H1 (cell line): ENCODE data around the gene NARS2. TPM values are rescaled to one million over a fixed set of nuclear protein-coding genes. Genes with fewer than 3 reads are reported as not detected.

ENCODE experiments used
- CTCF ChIA-PET: fragments of 300-600 bp; sonication (Branson Sonifier 250); formaldehyde crosslinking; loops from one replicate; lab custom pipeline; 2021; ENCODE audit not compliant: partially characterized antibody; lab: Charles Lee
- POLR2A ChIA-PET: fragments of 300-600 bp; sonication (Branson Sonifier 250); formaldehyde crosslinking; loops from one replicate; lab custom pipeline; 2021; ENCODE audit warnings: inconsistent platforms; ENCODE audit not compliant: partially characterized antibody; lab: Charles Lee
- DNase-seq, 2 experiments: peaks; one replicate each; pipeline versions ENCODE4 v3.0.0 to v3.0.0-alpha.2; 2010 to 2022; ENCODE audit warnings: low spot score in 2 of 2, low read depth in 1 of 2, mixed read lengths in 1 of 2
- FAIRE-seq: peaks from 2 replicates; lab custom pipeline; 2011; peaks lifted over from hg19 to GRCh38; lab: Jason Lieb, UNC
- H2AFZ ChIP-seq: 2 replicates; pipeline ENCODE4 v1.8.1; 2012; ENCODE audit warnings: low read length, inconsistent platforms
- H2AK5ac ChIP-seq: 2 replicates; pipeline ENCODE4 v1.6.1; 2013; ENCODE audit warnings: low read depth, low read length
- H2BK120ac ChIP-seq: replicated peaks from 2 replicates; pipeline ENCODE3; 2013; ENCODE audit warnings: low read depth, low read length, inconsistent platforms
- H2BK12ac ChIP-seq: 2 replicates; pipeline ENCODE4 v1.6.1; 2013; ENCODE audit warnings: low read depth, low read length
- H2BK15ac ChIP-seq: 2 replicates; pipeline ENCODE4 v1.6.1; 2013; ENCODE audit warnings: low read length
- H2BK20ac ChIP-seq: 2 replicates; pipeline ENCODE4 v1.6.1; 2013; ENCODE audit warnings: low read length
- H2BK5ac ChIP-seq: 2 replicates; pipeline ENCODE4 v1.6.1; 2013; ENCODE audit warnings: low read depth, low read length
- H3K14ac ChIP-seq: 2 replicates; pipeline ENCODE4 v1.6.1; 2013; ENCODE audit warnings: inconsistent platforms; ENCODE audit not compliant: insufficient read length
- H3K18ac ChIP-seq: 2 replicates; pipeline ENCODE4 v1.6.1; 2013; ENCODE audit warnings: low read length; ENCODE audit errors: extremely low read depth
- H3K23ac ChIP-seq: 2 replicates; pipeline ENCODE4 v1.6.1; 2013; ENCODE audit warnings: inconsistent platforms; ENCODE audit not compliant: insufficient read length
- H3K23me2 ChIP-seq: 2 replicates; pipeline ENCODE4 v1.6.1; 2013; ENCODE audit warnings: low read depth, low read length
- H3K27ac ChIP-seq: 2 replicates; pipeline ENCODE4 v1.6.1; 2011; ENCODE audit warnings: low read depth, low read length, inconsistent platforms
- H3K27me3 ChIP-seq, 4 experiments: replicated peaks in 1 of 4; 1 replicate in 1 of 4; 2 replicates in 3 of 4; pipeline versions ENCODE4 v1.6.1 to v1.8.1; 2011 to 2013; ENCODE audit warnings: low read length in 3 of 4, mild to moderate bottlenecking in 3 of 4, inconsistent platforms in 2 of 4, mixed read lengths in 2 of 4, moderate library complexity in 1 of 4; ENCODE audit not compliant: control insufficient read depth in 3 of 4, insufficient read depth in 3 of 4; ENCODE audit errors: extremely low read depth in 1 of 4
- H3K36me3 ChIP-seq, 4 experiments: 2 replicates each; pipeline versions ENCODE4 v1.6.1 to v1.8.1; 2011 to 2013; ENCODE audit warnings: mild to moderate bottlenecking in 4 of 4, low read length in 3 of 4, moderate library complexity in 2 of 4, control low read depth in 1 of 4, inconsistent platforms in 1 of 4; ENCODE audit not compliant: insufficient read depth in 4 of 4, control insufficient read depth in 2 of 4
- H3K4ac ChIP-seq: replicated peaks from 2 replicates; pipeline ENCODE3; 2013; ENCODE audit warnings: low read length, low read depth, mixed read lengths, inconsistent platforms; ENCODE audit not compliant: insufficient read length
- H3K4me1 ChIP-seq, 4 experiments: replicated peaks in 1 of 4; 1 replicate in 1 of 4; 2 replicates in 3 of 4; pipeline versions ENCODE4 v1.6.1 to v1.8.1; 2011 to 2013; ENCODE audit warnings: low read length in 3 of 4, inconsistent platforms in 2 of 4, mixed read lengths in 1 of 4; ENCODE audit not compliant: insufficient read depth in 4 of 4, control insufficient read depth in 3 of 4
- H3K4me2 ChIP-seq, 2 experiments: 2 replicates each; pipeline versions ENCODE4 v1.6.1 to v1.8.1; 2011 to 2013; ENCODE audit warnings: low read depth in 2 of 2, low read length in 2 of 2, control low read depth in 1 of 2, inconsistent platforms in 1 of 2, mild to moderate bottlenecking in 1 of 2; ENCODE audit not compliant: insufficient read depth in 1 of 2
- H3K4me3 ChIP-seq, 4 experiments: fragments of 200-600, 300-600 bp in 1 of 4; sonication (generic), shearing (Covaris generic), sonication (Bioruptor Twin) in 1 of 4; 2 replicates each; pipeline versions ENCODE4 v1.5.1 to v1.8.1; 2011 to 2016; ENCODE audit warnings: low read length in 4 of 4, low read depth in 3 of 4, control low read depth in 2 of 4, inconsistent platforms in 2 of 4, mild to moderate bottlenecking in 2 of 4, mixed read lengths in 1 of 4, moderate library complexity in 1 of 4; ENCODE audit not compliant: insufficient read depth in 2 of 4; ENCODE audit errors: extremely low read depth in 1 of 4
- H3K56ac ChIP-seq: replicated peaks from 2 replicates; pipeline ENCODE3; 2013; ENCODE audit warnings: low read depth, mild to moderate bottlenecking, mixed read lengths, low read length, inconsistent platforms; ENCODE audit not compliant: insufficient read length
- H3K79me1 ChIP-seq: 2 replicates; pipeline ENCODE4 v1.6.1; 2013; ENCODE audit warnings: low read depth, low read length, control low read depth
- H3K79me2 ChIP-seq, 2 experiments: 2 replicates each; pipeline versions ENCODE4 v1.6.1 to v1.8.1; 2012 to 2013; ENCODE audit warnings: low read length in 2 of 2, mild to moderate bottlenecking in 2 of 2, inconsistent platforms in 1 of 2; ENCODE audit not compliant: insufficient read depth in 2 of 2, control insufficient read depth in 1 of 2
- H3K9ac ChIP-seq, 4 experiments: replicated peaks in 1 of 4; 1 replicate in 1 of 4; 2 replicates in 3 of 4; pipeline versions ENCODE4 v1.6.1 to v1.8.1; 2011 to 2013; ENCODE audit warnings: low read depth in 3 of 4, low read length in 3 of 4, control low read depth in 2 of 4, mild to moderate bottlenecking in 2 of 4, moderate library complexity in 2 of 4, inconsistent platforms in 1 of 4; ENCODE audit errors: extremely low read depth in 1 of 4
- H3K9me3 ChIP-seq, 2 experiments: 2 replicates each; pipeline versions ENCODE4 v1.6.1 to v1.8.1; 2012 to 2013; ENCODE audit warnings: mild to moderate bottlenecking in 2 of 2, moderate library complexity in 2 of 2, control low read depth in 1 of 2, inconsistent platforms in 1 of 2, low read depth in 1 of 2, low read length in 1 of 2, mixed read lengths in 1 of 2; ENCODE audit not compliant: insufficient read depth in 2 of 2
- H4K20me1 ChIP-seq, 2 experiments: replicated peaks in 1 of 2; 2 replicates each; pipeline versions ENCODE3 to v1.8.1; 2011 to 2013; ENCODE audit warnings: inconsistent platforms in 2 of 2, low read length in 2 of 2, mild to moderate bottlenecking in 1 of 2; ENCODE audit not compliant: insufficient read depth in 2 of 2, control insufficient read depth in 1 of 2
- H4K5ac ChIP-seq: 2 replicates; pipeline ENCODE4 v1.6.1; 2013; ENCODE audit warnings: low read length, low read depth, mixed read lengths, inconsistent platforms; ENCODE audit not compliant: insufficient read length
- H4K8ac ChIP-seq: 2 replicates; pipeline ENCODE4 v1.8.0; 2013; ENCODE audit warnings: mild to moderate bottlenecking, moderate library complexity, low read length, inconsistent platforms; ENCODE audit not compliant: insufficient read depth; ENCODE audit errors: extremely low read depth
- H4K91ac ChIP-seq: replicated peaks from 2 replicates; pipeline ENCODE3; 2013; ENCODE audit warnings: low read length, mixed read lengths, inconsistent platforms; ENCODE audit not compliant: insufficient read length
- PHF8 ChIP-seq: fragments of 200-600 bp; sonication (generic); conservative IDR thresholded peaks from 2 replicates; pipeline ENCODE4 v1.7.1; 2012; ENCODE audit warnings: low read depth, mild to moderate bottlenecking, inconsistent platforms, low read length, moderate library complexity
- RAD21 ChIP-seq, 2 experiments: IDR thresholded peaks in 1 of 2; conservative IDR thresholded peaks in 1 of 2; 2 replicates each; pipeline ENCODE4 v1.6.1; 2011; ENCODE audit warnings: low read depth in 2 of 2, low read length in 2 of 2, improper control_type of control experiment in 1 of 2, inconsistent platforms in 1 of 2, mild to moderate bottlenecking in 1 of 2, moderate library complexity in 1 of 2
- WGBS, 2 experiments: shearing (Covaris generic) in 1 of 2; methylation state at CpG; one replicate each; pipeline versions ENCODE4 v1.1.6 to v1.1.7; 2013 to 2015; ENCODE audit warnings: low lambda C conversion rate in 2 of 2, mixed read lengths in 2 of 2, inconsistent platforms in 1 of 2, low coverage in 1 of 2, missing lambda C conversion rate in 1 of 2; ENCODE audit not compliant: insufficient replicate concordance in 2 of 2, insufficient coverage in 1 of 2, insufficient read length in 1 of 2; ENCODE audit errors: extremely low coverage in 1 of 2, missing lambda C conversion rate in 1 of 2; 5-methylcytosine and 5-hydroxymethylcytosine counted together
- polyA plus RNA-seq, 7 experiments: library from polyadenylated mRNA; depleted of rRNA in 3 of 7; stranded (reverse) in 5 of 7; unstranded in 2 of 7; fragments of >200 nt in 5 of 7; fragments of 200-250 nt in 2 of 7; gene quantifications; 1 replicate in 5 of 7; 2 replicates in 1 of 7; 4 replicates in 1 of 7; pipeline versions ENCODE4 v1.2.1 to v1.2.3, GENCODE V29; 2011 to 2013; ENCODE audit warnings: missing spikeins in 2 of 7, mixed read lengths in 2 of 7
- total RNA-seq: library from RNA; stranded (reverse); fragmentation: NEBNext Ultra II Directional; extraction: Animal tissue kit (Norgen Biotek cat#: 25700); gene quantifications from 2 replicates; pipeline ENCODE4 v1.2.1, GENCODE V29; 2021

NARS2 gene
- total and polyA plus RNA-seq, 2 of the 8 experiments (the other 6 are each of a cell fraction or from before 2014, with no cell fraction given) = 26.2 to 51.6 TPM

- Histone ChIP-seq H4K8ac (no peak overlapping the region), H3K23ac (no peak overlapping the region), H3K4ac (no peak overlapping the region), H3K4me1 (peaks cover 6 to 15% (median 12%) of the 10 kb centered on the region in 4 experiments), H3K18ac (no peak overlapping the region), H3K56ac (no peak overlapping the region), H2BK20ac (no peak overlapping the region), H3K79me1 (peaks cover 3% of the 10 kb centered on the region; the same call in 1 of the 2 replicates), H2AFZ (no peak overlapping the region), H3K9ac (no peak overlapping the region), H2BK5ac (no peak overlapping the region), H3K79me2 (peaks cover 0 to 51% of the 10 kb centered on the region in 2 experiments; a peak in 2 of 4 replicates), H4K20me1 (peaks cover 0 to 5% of the 10 kb centered on the region in 2 experiments), H3K14ac (no peak overlapping the region), H2BK15ac (no peak overlapping the region), H3K27me3 (no peaks in the 10 kb centered on the region), H3K23me2 (no peaks in the 10 kb centered on the region), H3K4me3 (no peak overlapping the region), H4K91ac (no peak overlapping the region), H3K4me2 (no peak overlapping the region), H2BK120ac (no peak overlapping the region), H2AK5ac (peak overlapping the region; percentile 75; the same call in 1 of the 2 replicates), H4K5ac (no peak overlapping the region), H3K27ac (no peak overlapping the region), H2BK12ac (no peak overlapping the region), H3K9me3 (no peaks in the 10 kb centered on the region; a peak in 1 of 4 replicates), H3K36me3 (no peaks in the 10 kb centered on the region; a peak in 1 of 8 replicates)
- ChIA-PET CTCF (interaction anchor here (1.1 to 2.1 kb wide), 3 partner anchors 17 to 128 kb away, joined by 3 to 14 read pairs (median 6); no protein-coding TSS in a partner anchor), POLR2A (no interaction called here)
- no peak for TF ChIP-seq PHF8
- no peak for TF ChIP-seq RAD21 (IDR thresholded peaks at IDR 0.05 in 1 of 2, conservative IDR thresholded peaks at IDR 0.05 in 1 of 2; ENCODE audit: low read depth in 2 of 2, low read length in 2 of 2)
- FAIRE-seq (no peak), DNase-seq (no peak)
- WGBS, 2 experiments = 92% methylated on average over 8 of the region's 8 CpGs; no CpG with 5 or more reads in 1 of the 2 experiments
Observed at GRCh38 chr11:78547931-78548705, 26.5 kb downstream of the NARS2 start.
